ENCODE data around the gene ARPC1A. TPM values are rescaled to one million over a fixed set of nuclear protein-coding genes. Genes with fewer than 3 reads are reported as not detected.

The ARPC1A gene
- total and polyA plus RNA-seq, 2 experiments from 2014 or later = 209 to 294 TPM

- Histone ChIP-seq H3K79me2 (ENCODE audit: insufficient read depth) (peaks cover 29% of the 10 kb centered on the region), H4K20me1 (ENCODE audit: insufficient read depth) (no peaks in the 10 kb centered on the region), H3K9me3 (ENCODE audit: low read depth) (no peaks in the 10 kb centered on the region), H3K27ac (no peak overlapping the region), H2AFZ (no peak overlapping the region), H3K4me2 (ENCODE audit: unreplicated experiment) (peak overlapping the region; percentile 14), H3K36me3 (ENCODE audit: low read depth) (peaks cover 1% of the 10 kb centered on the region; the same call in 1 of the 2 replicates), H3K9me2 (ENCODE audit: insufficient read depth) (no peaks in the 10 kb centered on the region), H3K27me3 (replicated peaks; ENCODE audit: insufficient read depth) (no peaks in the 10 kb centered on the region), H3K4me3 (no peak overlapping the region), H3K9ac (0 out of 2 replicates have a peak overlapping the region, but pooled peaks have one; percentile 6), H3F3A (ENCODE audit: insufficient read depth) (peaks cover 38% of the 10 kb centered on the region), H3K4me1 (ENCODE audit: insufficient read depth) (peaks cover 16% of the 10 kb centered on the region)
- in situ Hi-C loops (cut with MboI) = no loop called here
- WGBS, 2 experiments (ENCODE audit: low coverage in 1 of 2, low lambda C conversion rate in 2 of 2, missing lambda C conversion rate in 2 of 2) = 58% methylated on average over 21 of the region's 21 CpGs
- DNase-seq = peak; percentile 55
- TF ChIP-seq EZH2phosphoT487 (IDR thresholded peaks at IDR 0.05; ENCODE audit: insufficient read depth, low read depth) (no peak), EZH2 (IDR thresholded peaks at IDR 0.05; ENCODE audit: insufficient read depth, poor library complexity, severe bottlenecking) (no peak)
Measured at GRCh38 chr7:99372275-99373090, 46.8 kb downstream of the ARPC1A start.

- peak overlapping the region; percentile 77 for H3K4me2 ChIP-seq (ENCODE audit: unreplicated experiment)
- no peaks in the 10 kb centered on the region for H3K27me3 ChIP-seq (replicated peaks; ENCODE audit: insufficient read depth)
- no peak for DNase-seq
- no peak overlapping the region for H3K27ac ChIP-seq
- peaks cover 44% of the 10 kb centered on the region for H3F3A ChIP-seq (ENCODE audit: insufficient read depth)
- in situ Hi-C loops (cut with MboI) = no loop called here
- TF ChIP-seq EZH2 (IDR thresholded peaks at IDR 0.05; ENCODE audit: insufficient read depth, poor library complexity, severe bottlenecking) (no peak), EZH2phosphoT487 (IDR thresholded peaks at IDR 0.05; ENCODE audit: insufficient read depth, low read depth) (no peak)
- H3K9ac ChIP-seq = peak overlapping the region; percentile 90
- peaks cover 17% of the 10 kb centered on the region for H3K4me1 ChIP-seq (ENCODE audit: insufficient read depth)
- no peaks in the 10 kb centered on the region for H4K20me1 ChIP-seq (ENCODE audit: insufficient read depth)
- peak overlapping the region; percentile 88 for H3K4me3 ChIP-seq
- H2AFZ ChIP-seq = peak overlapping the region; percentile 83
- peaks cover 34% of the 10 kb centered on the region for H3K79me2 ChIP-seq (ENCODE audit: insufficient read depth)
- H3K9me3 ChIP-seq (ENCODE audit: low read depth) = no peaks in the 10 kb centered on the region
- peaks cover 7% of the 10 kb centered on the region; the same call in 1 of the 2 replicates for H3K36me3 ChIP-seq (ENCODE audit: low read depth)
- no peaks in the 10 kb centered on the region for H3K9me2 ChIP-seq (ENCODE audit: insufficient read depth)
- 88% methylated on average over 35 to 41 of the region's 41 CpGs for WGBS, 2 experiments (ENCODE audit: low coverage in 1 of 2, low lambda C conversion rate in 2 of 2, missing lambda C conversion rate in 2 of 2)
Measured at GRCh38 chr7:99373091-99374066, 47.7 kb downstream of the ARPC1A start.

GRCh38 chr7:99374111-99375064 is 48.7 kb downstream of the ARPC1A start, which contains the start of gene ARPC1B:
TSS of gene ARPC1B (plus strand) at chr7:99374730. CDS start at chr7:99385715, 10,985 bp downstream.
- peaks cover 23% of the 10 kb centered on the region for H3K4me1 ChIP-seq (ENCODE audit: insufficient read depth)
- no peaks in the 10 kb centered on the region for H3K27me3 ChIP-seq (replicated peaks; ENCODE audit: insufficient read depth)
- peak within 1 kb of the TSS; percentile 64 for H3K27ac ChIP-seq
- in situ Hi-C loops (cut with MboI) = no loop called here
- H3K9ac ChIP-seq = peak within 1 kb of the TSS; percentile 90
- H3K79me2 ChIP-seq (ENCODE audit: insufficient read depth) = peaks cover 34% of the 10 kb centered on the region
- peaks cover 7% of the 10 kb centered on the region; the same call in 1 of the 2 replicates for H3K36me3 ChIP-seq (ENCODE audit: low read depth)
- no peaks in the 10 kb centered on the region for H4K20me1 ChIP-seq (ENCODE audit: insufficient read depth)
- peak within 1 kb of the TSS; percentile 88 for H3K4me3 ChIP-seq
- H2AFZ ChIP-seq = peak within 1 kb of the TSS; percentile 83
- H3K4me2 ChIP-seq (ENCODE audit: unreplicated experiment) = peak within 1 kb of the TSS; percentile 77
- no peaks in the 10 kb centered on the region for H3K9me2 ChIP-seq (ENCODE audit: insufficient read depth)
- TF ChIP-seq EZH2 (IDR thresholded peaks at IDR 0.05; ENCODE audit: insufficient read depth, poor library complexity, severe bottlenecking) (no peak), EZH2phosphoT487 (IDR thresholded peaks at IDR 0.05; ENCODE audit: insufficient read depth, low read depth) (no peak)
- H3F3A ChIP-seq (ENCODE audit: insufficient read depth) = peaks cover 48% of the 10 kb centered on the region
- DNase-seq = peak; percentile 95
- H3K9me3 ChIP-seq (ENCODE audit: low read depth) = no peaks in the 10 kb centered on the region
- WGBS, 2 experiments (ENCODE audit: low coverage in 1 of 2, low lambda C conversion rate in 2 of 2, missing lambda C conversion rate in 2 of 2) = 2% methylated on average over 58 to 94 of the region's 95 CpGs
